Panc1 (cell line): ENCODE data around the gene C11orf58. TPM values are rescaled to one million over a fixed set of nuclear protein-coding genes. Genes with fewer than 3 reads are reported as not detected.

Experiments
- ATAC-seq: fragments of 200-7000 bp; cut with Tn5 transposase; 2 replicates; pipeline ENCODE4 v1.9.1; 2020; ENCODE audit warnings: mild to moderate bottlenecking, moderate library complexity
- BruUV-seq: library from RNA; stranded (reverse); fragments of 400-500 nt; replicated peaks from 2 replicates; lab custom pipeline; 2021; lab: Mats Ljungman, UMichigan
- CTCF ChIA-PET: fragments of 300-600 bp; sonication (Branson Sonifier 250); formaldehyde crosslinking; loops from one replicate; lab custom pipeline; 2022; ENCODE audit warnings: antibody characterized with exemption; lab: Charles Lee
- POLR2A ChIA-PET: fragments of 300-600 bp; sonication (Branson Sonifier 250); formaldehyde crosslinking; loops from one replicate; lab custom pipeline; 2022; ENCODE audit warnings: antibody characterized with exemption; lab: Charles Lee
- DNase-seq: peaks from one replicate; pipeline ENCODE4 v3.0.0-alpha.2; 2010; ENCODE audit warnings: low read depth, low spot score
- H3K27ac ChIP-seq: 2 replicates; pipeline ENCODE4 v1.5.1; 2011; ENCODE audit warnings: mild to moderate bottlenecking, low read length, inconsistent platforms
- H3K27me3 ChIP-seq: fragments of 200-500 bp; sonication (Bioruptor generic); 2 replicates; pipeline ENCODE4 v1.6.0; 2014; ENCODE audit warnings: low read length, inconsistent platforms; ENCODE audit not compliant: control insufficient read depth, insufficient read depth
- H3K36me3 ChIP-seq: fragments of 200-500 bp; sonication (Bioruptor generic); 2 replicates; pipeline ENCODE4 v1.5.1; 2014; ENCODE audit warnings: inconsistent platforms, mild to moderate bottlenecking, low read length, moderate library complexity; ENCODE audit not compliant: control insufficient read depth, insufficient read depth
- H3K4me1 ChIP-seq: 2 replicates; pipeline ENCODE4 v1.5.1; 2011; ENCODE audit warnings: inconsistent platforms, mild to moderate bottlenecking, low read length, moderate library complexity; ENCODE audit not compliant: control insufficient read depth, insufficient read depth
- H3K4me3 ChIP-seq, 2 experiments: 2 replicates each; pipeline ENCODE4 v1.5.1; 2011 to 2012; ENCODE audit warnings: low read depth in 2 of 2, low read length in 2 of 2, mild to moderate bottlenecking in 2 of 2, inconsistent platforms in 1 of 2, moderate library complexity in 1 of 2
- H3K9me3 ChIP-seq: fragments of 200-500 bp; sonication (Bioruptor generic); 2 replicates; pipeline ENCODE4 v1.5.1; 2014; ENCODE audit warnings: low read depth, mild to moderate bottlenecking, inconsistent platforms, low read length, moderate library complexity; ENCODE audit not compliant: control insufficient read depth, insufficient read depth
- CTCF ChIP-seq: fragments of 450-650 bp; IDR thresholded peaks from 2 replicates; pipeline ENCODE4 v1.5.1; 2017; ENCODE audit warnings: mild to moderate bottlenecking
- POLR2AphosphoS5 ChIP-seq: IDR thresholded peaks from 2 replicates; pipeline ENCODE4 v1.6.1; 2012; ENCODE audit warnings: mild to moderate bottlenecking, low read depth, low read length, moderate library complexity
- REST ChIP-seq, 2 experiments: IDR thresholded peaks; 2 replicates each; pipeline ENCODE4 v1.6.1; 2011 to 2012; ENCODE audit warnings: low read depth in 2 of 2, control low read depth in 1 of 2, low read length in 1 of 2, mild to moderate bottlenecking in 1 of 2, moderate library complexity in 1 of 2; ENCODE audit not compliant: insufficient read depth in 1 of 2
- SIN3A ChIP-seq: IDR thresholded peaks from 2 replicates; pipeline ENCODE4 v1.6.1; 2012; ENCODE audit warnings: low read depth, mild to moderate bottlenecking, low read length, moderate library complexity, borderline replicate concordance; ENCODE audit not compliant: insufficient read depth
- TCF7L2 ChIP-seq: IDR thresholded peaks from 2 replicates; pipeline ENCODE4 v1.6.1; 2011; ENCODE audit warnings: mild to moderate bottlenecking, low read depth, low read length, inconsistent platforms
- in situ Hi-C: cut with HindIII; loops from 2 replicates; pipeline ENCODE4 v1.10.0; 2016; ENCODE audit warnings: low sequenced_read_pairs, low pct_unique_long_range_greater_than_20kb
- intact Hi-C: fragments of 100-400 bp; cut with micrococcal nuclease; formaldehyde crosslinking; loops from one replicate; pipeline ENCODE4 v1.10.0; 2022; ENCODE audit not compliant: unreplicated experiment
- total RNA-seq: library from RNA; stranded (reverse); gene quantifications from one replicate; pipeline ENCODE4 v1.2.1, GENCODE V29; 2021; ENCODE audit not compliant: unreplicated experiment

Gene C11orf58
- total RNA-seq, 1 experiment from 2014 or later: 97.6 TPM

- intact Hi-C loops: loop anchor here (10.0 kb wide), 1 partner anchor 275 kb away; no protein-coding TSS in a partner anchor
- Histone ChIP-seq H3K4me1 (peaks cover 4% of the 10 kb centered on the region; the same call in 1 of the 2 replicates), H3K36me3 (no peaks in the 10 kb centered on the region), H3K4me3 (no peak overlapping the region), H3K9me3 (no peaks in the 10 kb centered on the region), H3K27me3 (no peaks in the 10 kb centered on the region), H3K27ac (no peak overlapping the region)
- ChIA-PET CTCF (interaction anchor here (0.6 kb wide), 1 partner anchor 80 kb away, joined by 4 read pairs; no protein-coding TSS in a partner anchor), POLR2A (no interaction called here)
- in situ Hi-C loops: no loop called here
- DNase-seq: no peak
- no TSS peak for BruUV-seq
- TF ChIP-seq REST (IDR thresholded peaks at IDR 0.05; ENCODE audit: insufficient read depth in 1 of 2, low read depth in 2 of 2, low read length in 1 of 2) (no peak), SIN3A (no peak), TCF7L2 (no peak), POLR2AphosphoS5 (no peak)
- no peak for ATAC-seq
These were observed 51.4 kb downstream of the C11orf58 start for GRCh38 chr11:16789560-16790485.

- intact Hi-C loops: no loop called here
- Histone ChIP-seq H3K27ac (no peak overlapping the region), H3K4me1 (peaks cover 4% of the 10 kb centered on the region; the same call in 1 of the 2 replicates), H3K27me3 (no peaks in the 10 kb centered on the region), H3K9me3 (no peaks in the 10 kb centered on the region), H3K4me3 (no peak overlapping the region), H3K36me3 (no peaks in the 10 kb centered on the region)
- no TSS peak for BruUV-seq
- DNase-seq: no peak
- POLR2A ChIA-PET: no interaction called here
- ATAC-seq: no peak
- TF ChIP-seq POLR2AphosphoS5: no peak
- TF ChIP-seq TCF7L2: no peak
- no peak for TF ChIP-seq REST (IDR thresholded peaks at IDR 0.05; ENCODE audit: insufficient read depth in 1 of 2, low read depth in 2 of 2, low read length in 1 of 2)
- TF ChIP-seq CTCF: no peak
- CTCF ChIA-PET: no interaction called here
- in situ Hi-C loops: no loop called here
These were observed 52.2 kb downstream of the C11orf58 start for GRCh38 chr11:16790486-16791190.
